OCI-LY1 (cell line): ENCODE data around the gene DLG1.

Experiments
- H2AFZ ChIP-seq: fragments of 200-600 bp; sonication (generic), shearing (Covaris generic); 2 replicates; pipeline ENCODE4 v1.6.0; 2014; ENCODE audit warnings: antibody characterized with exemption, mild to moderate bottlenecking, low read length
- H3F3A ChIP-seq: fragments of 200-600 bp; sonication (generic), shearing (Covaris generic); 2 replicates; pipeline ENCODE4 v1.6.0; 2014; ENCODE audit warnings: mild to moderate bottlenecking, antibody characterized with exemption, low read length, moderate library complexity; ENCODE audit not compliant: insufficient read depth
- H3K27ac ChIP-seq: fragments of 200-600 bp; sonication (generic); 2 replicates; pipeline ENCODE4 v1.5.1; 2014; ENCODE audit warnings: low read length, mixed run types, mild to moderate bottlenecking, low read depth; ENCODE audit not compliant: poor library complexity, severe bottlenecking
- H3K27me3 ChIP-seq: fragments of 200-600 bp; sonication (generic); 2 replicates; pipeline ENCODE4 v1.6.0; 2014; ENCODE audit warnings: antibody characterized with exemption, mild to moderate bottlenecking, low read length, moderate library complexity; ENCODE audit not compliant: insufficient read depth
- H3K36me3 ChIP-seq: fragments of 200-600 bp; sonication (generic); 2 replicates; pipeline ENCODE4 v1.6.1; 2014; ENCODE audit warnings: mild to moderate bottlenecking, antibody characterized with exemption, low read length, moderate library complexity, mixed read lengths; ENCODE audit not compliant: insufficient read depth
- H3K4me1 ChIP-seq: fragments of 200-600 bp; sonication (generic); 2 replicates; pipeline ENCODE4 v1.5.1; 2014; ENCODE audit warnings: mild to moderate bottlenecking, low read length, moderate library complexity; ENCODE audit not compliant: insufficient read depth, severe bottlenecking
- H3K4me2 ChIP-seq: fragments of 200-600 bp; sonication (generic), shearing (Covaris generic); 2 replicates; pipeline ENCODE4 v1.6.1; 2014; ENCODE audit warnings: low read length
- H3K4me3 ChIP-seq: fragments of 200-600 bp; sonication (generic); 2 replicates; pipeline ENCODE4 v1.5.1; 2014; ENCODE audit warnings: low read length, low read depth, mild to moderate bottlenecking, mixed read lengths; ENCODE audit not compliant: poor library complexity, severe bottlenecking
- H3K79me2 ChIP-seq: fragments of 200-600 bp; shearing (Covaris generic); 2 replicates; pipeline ENCODE4 v1.6.1; 2016; ENCODE audit warnings: mixed run types, low read length, mixed read lengths; ENCODE audit not compliant: insufficient read depth
- H3K9ac ChIP-seq: fragments of 200-600 bp; sonication (generic), shearing (Covaris generic); 2 replicates; pipeline ENCODE4 v1.6.1; 2014; ENCODE audit warnings: mild to moderate bottlenecking, low read length, mixed read lengths
- H3K9me2 ChIP-seq: fragments of 200-600 bp; sonication (generic), shearing (Covaris generic); 2 replicates; pipeline ENCODE4 v1.6.1; 2014; ENCODE audit warnings: low read depth, mild to moderate bottlenecking, low read length, mixed read lengths
- H3K9me3 ChIP-seq: fragments of 200-600 bp; shearing (Covaris generic); 2 replicates; pipeline ENCODE4 v1.6.1; 2014; ENCODE audit warnings: low read length, mixed read lengths
- H4K20me1 ChIP-seq: fragments of 200-600 bp; sonication (generic), shearing (Covaris generic); 2 replicates; pipeline ENCODE4 v1.6.0; 2016; ENCODE audit warnings: mild to moderate bottlenecking, low read length; ENCODE audit not compliant: insufficient read depth
- EZH2 ChIP-seq: fragments of 200-600 bp; sonication (generic), shearing (Covaris generic); IDR thresholded peaks from 2 replicates; pipeline ENCODE4 v1.8.0; 2017; ENCODE audit warnings: borderline replicate concordance, mixed run types, mild to moderate bottlenecking, antibody characterized with exemption, low read length, moderate library complexity, mixed read lengths
- TF ChIP-seq, protein P1 (sequence below): fragments of 200-600 bp; sonication (generic), shearing (Covaris generic); IDR thresholded peaks from 2 replicates; pipeline ENCODE4 v1.5.1; 2017; ENCODE audit warnings: mild to moderate bottlenecking, antibody characterized with exemption, low read length, moderate library complexity, mixed read lengths

Gene DLG1

DNA sequence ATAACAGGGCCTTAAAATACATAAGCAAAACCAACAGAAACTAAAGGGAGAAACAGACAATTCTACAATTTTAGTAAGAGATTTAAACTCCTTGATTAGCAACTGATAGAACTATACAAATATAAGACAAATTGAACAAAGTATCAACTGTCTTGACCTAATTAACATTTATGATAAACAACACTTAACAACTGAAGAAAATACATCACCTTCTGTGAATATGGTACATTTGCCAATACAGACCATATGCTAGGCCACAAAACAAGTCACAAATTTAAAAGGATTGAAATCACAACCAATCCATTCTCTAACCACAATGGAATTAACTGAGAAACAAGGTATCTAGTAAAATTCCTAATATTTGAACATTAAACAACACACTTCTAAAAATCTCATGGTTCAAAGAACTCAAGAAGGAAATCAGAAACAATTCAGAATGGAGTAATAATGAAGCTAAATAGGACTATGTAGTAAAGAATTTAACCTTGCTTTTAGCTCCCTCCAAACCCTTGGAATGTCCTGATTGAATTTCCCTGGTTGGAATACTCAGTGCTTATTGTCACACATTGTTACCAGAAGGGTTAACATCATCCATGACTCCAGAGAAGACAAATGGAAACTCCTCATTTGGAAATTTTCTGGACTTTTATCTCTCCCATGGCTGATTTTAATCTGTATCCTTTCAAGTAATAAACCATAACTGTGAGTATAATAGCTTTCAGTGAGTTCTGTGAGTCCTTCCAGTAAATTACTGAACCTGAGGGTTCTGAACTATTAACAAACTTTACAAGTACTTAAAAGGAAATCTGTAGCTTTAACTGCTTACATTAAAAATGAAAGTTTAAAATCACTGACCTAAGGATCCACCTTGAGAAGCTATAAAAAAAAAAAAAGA lies 88.8 kb downstream of the DLG1 start:
- peaks cover 98% of the 10 kb centered on the region for H3K79me2 ChIP-seq
- peaks cover 25% of the 10 kb centered on the region for H3K36me3 ChIP-seq
- H3K27ac ChIP-seq = no peak overlapping the region
- H3F3A ChIP-seq = no peaks in the 10 kb centered on the region
- no peak overlapping the region for H3K4me3 ChIP-seq
- peaks cover 4% of the 10 kb centered on the region for H3K4me1 ChIP-seq
- no peaks in the 10 kb centered on the region for H4K20me1 ChIP-seq
- H3K9me2 ChIP-seq = no peaks in the 10 kb centered on the region
- peaks cover 12% of the 10 kb centered on the region for H3K9me3 ChIP-seq
- no peak overlapping the region for H3K4me2 ChIP-seq
- TF ChIP-seq, protein P1, sequence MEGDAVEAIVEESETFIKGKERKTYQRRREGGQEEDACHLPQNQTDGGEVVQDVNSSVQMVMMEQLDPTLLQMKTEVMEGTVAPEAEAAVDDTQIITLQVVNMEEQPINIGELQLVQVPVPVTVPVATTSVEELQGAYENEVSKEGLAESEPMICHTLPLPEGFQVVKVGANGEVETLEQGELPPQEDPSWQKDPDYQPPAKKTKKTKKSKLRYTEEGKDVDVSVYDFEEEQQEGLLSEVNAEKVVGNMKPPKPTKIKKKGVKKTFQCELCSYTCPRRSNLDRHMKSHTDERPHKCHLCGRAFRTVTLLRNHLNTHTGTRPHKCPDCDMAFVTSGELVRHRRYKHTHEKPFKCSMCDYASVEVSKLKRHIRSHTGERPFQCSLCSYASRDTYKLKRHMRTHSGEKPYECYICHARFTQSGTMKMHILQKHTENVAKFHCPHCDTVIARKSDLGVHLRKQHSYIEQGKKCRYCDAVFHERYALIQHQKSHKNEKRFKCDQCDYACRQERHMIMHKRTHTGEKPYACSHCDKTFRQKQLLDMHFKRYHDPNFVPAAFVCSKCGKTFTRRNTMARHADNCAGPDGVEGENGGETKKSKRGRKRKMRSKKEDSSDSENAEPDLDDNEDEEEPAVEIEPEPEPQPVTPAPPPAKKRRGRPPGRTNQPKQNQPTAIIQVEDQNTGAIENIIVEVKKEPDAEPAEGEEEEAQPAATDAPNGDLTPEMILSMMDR = no peak
- TF ChIP-seq EZH2 = no peak
- H3K9ac ChIP-seq = no peak overlapping the region
- no peaks in the 10 kb centered on the region for H3K27me3 ChIP-seq
- no peak overlapping the region for H2AFZ ChIP-seq

DNA sequence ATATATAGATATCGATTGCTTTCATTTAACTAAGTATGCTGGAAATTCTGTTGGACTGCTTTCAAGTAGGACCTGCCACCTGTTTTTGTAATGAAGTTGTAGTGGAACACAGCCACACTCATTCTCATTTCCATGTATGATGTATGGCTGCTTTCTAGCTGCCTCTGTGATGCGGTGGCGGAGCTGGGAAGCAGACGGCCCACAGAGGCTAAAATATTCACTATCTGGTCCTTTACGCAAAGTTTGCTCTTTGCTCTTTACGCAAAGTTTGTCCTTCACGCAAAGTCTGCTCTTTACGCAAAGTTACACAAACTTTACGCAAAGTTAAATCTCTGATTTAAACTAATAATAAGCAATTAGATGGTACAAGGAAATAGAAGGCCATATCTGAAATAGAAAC lies 91.5 kb downstream of the DLG1 start:
- Histone ChIP-seq H3K27ac (no peak overlapping the region), H3K4me1 (peaks cover 18% of the 10 kb centered on the region)

DNA sequence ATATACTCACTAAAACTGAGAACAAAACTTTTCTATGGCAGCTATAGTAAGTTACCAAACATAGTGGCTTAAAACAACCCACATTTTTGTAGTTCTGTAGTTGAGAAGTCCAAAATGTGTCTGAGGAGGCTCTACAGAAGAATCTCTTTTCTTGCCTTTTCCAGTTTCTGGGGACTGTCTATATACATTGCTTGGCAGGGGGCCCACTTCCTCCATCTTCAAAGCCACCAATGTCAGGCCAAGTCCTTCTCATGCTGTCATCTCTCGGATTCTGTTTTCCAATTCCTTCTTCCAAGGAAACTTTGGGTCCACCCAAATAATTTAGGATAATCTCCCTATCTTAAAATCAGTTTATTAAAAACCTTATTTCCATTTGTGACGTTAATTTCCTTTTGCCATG lies 92.7 kb downstream of the DLG1 start:
- H3K36me3 ChIP-seq = peaks cover 6% of the 10 kb centered on the region; the same call in 1 of the 2 replicates
- no peaks in the 10 kb centered on the region for H3K27me3 ChIP-seq
- peaks cover 18% of the 10 kb centered on the region for H3K4me1 ChIP-seq
- no peaks in the 10 kb centered on the region for H3K9me2 ChIP-seq
- no peak overlapping the region for H3K4me2 ChIP-seq
- H2AFZ ChIP-seq = no peak overlapping the region
- no peak overlapping the region for H3K9ac ChIP-seq
- H3K27ac ChIP-seq = no peak overlapping the region
- peaks cover 97% of the 10 kb centered on the region for H3K79me2 ChIP-seq
- peaks cover 2% of the 10 kb centered on the region; the same call in 1 of the 2 replicates for H3K9me3 ChIP-seq
- H3K4me3 ChIP-seq = no peak overlapping the region
- no peaks in the 10 kb centered on the region for H3F3A ChIP-seq
- H4K20me1 ChIP-seq = no peaks in the 10 kb centered on the region
- TF ChIP-seq, protein P1 = no peak
- TF ChIP-seq EZH2 = no peak

More for the DNA sequence above, 91.5 kb downstream of the DLG1 start:
- Histone ChIP-seq H3K4me3 (no peak overlapping the region), H3K27me3 (no peaks in the 10 kb centered on the region), H3K79me2 (peaks cover 98% of the 10 kb centered on the region), H3K9me3 (peaks cover 7% of the 10 kb centered on the region; the same call in 1 of the 2 replicates), H3F3A (no peaks in the 10 kb centered on the region), H4K20me1 (no peaks in the 10 kb centered on the region), H2AFZ (no peak overlapping the region), H3K9me2 (no peaks in the 10 kb centered on the region), H3K4me2 (no peak overlapping the region), H3K36me3 (peaks cover 15% of the 10 kb centered on the region), H3K9ac (no peak overlapping the region)
- TF ChIP-seq, protein P1 = no peak
- no peak for TF ChIP-seq EZH2
